SU-DHL-6 (cell line): Measurements from ENCODE around the gene DVL1.

Experiments used
- H2AFZ ChIP-seq: fragments of 200-600 bp; sonication (generic); 2 replicates; pipeline ENCODE4 v1.6.1; 2014; ENCODE audit warnings: low read depth, mild to moderate bottlenecking, moderate library complexity, mixed read lengths, antibody characterized with exemption, low read length; ENCODE audit not compliant: severe bottlenecking
- H3F3A ChIP-seq: fragments of 200-600 bp; shearing (Covaris generic); 2 replicates; pipeline ENCODE4 v1.6.0; 2016; ENCODE audit warnings: antibody characterized with exemption, mild to moderate bottlenecking; ENCODE audit not compliant: insufficient read depth
- H3K27ac ChIP-seq: fragments of 200-600 bp; sonication (generic); 2 replicates; pipeline ENCODE4 v1.5.1; 2016; ENCODE audit warnings: low read depth, mild to moderate bottlenecking, low read length, moderate library complexity, mixed read lengths
- H3K27me3 ChIP-seq: fragments of 200-600 bp; sonication (generic), shearing (Covaris generic); 2 replicates; pipeline ENCODE4 v1.6.0; 2014; ENCODE audit warnings: mild to moderate bottlenecking, low read length
- H3K36me3 ChIP-seq: fragments of 200-600 bp; sonication (generic); 2 replicates; pipeline ENCODE4 v1.6.1; 2014; ENCODE audit warnings: mild to moderate bottlenecking, low read length, mixed read lengths
- H3K4me2 ChIP-seq: fragments of 300-600, 200-600 bp; shearing (Covaris generic), sonication (generic); 2 replicates; pipeline ENCODE4 v1.6.0; 2014; ENCODE audit warnings: low read length, low read depth, mild to moderate bottlenecking; ENCODE audit not compliant: poor library complexity, severe bottlenecking
- H3K4me3 ChIP-seq: fragments of 200-600 bp; sonication (generic); 2 replicates; pipeline ENCODE4 v1.5.1; 2014; ENCODE audit warnings: antibody characterized with exemption, low read length, mild to moderate bottlenecking, mixed read lengths; ENCODE audit not compliant: insufficient read depth, poor library complexity, severe bottlenecking
- H3K79me2 ChIP-seq: fragments of 200-600 bp; sonication (generic); 2 replicates; pipeline ENCODE4 v1.6.1; 2014; ENCODE audit warnings: mild to moderate bottlenecking, low read length, moderate library complexity; ENCODE audit not compliant: insufficient read depth
- H3K9ac ChIP-seq: fragments of 200-600 bp; sonication (generic); 2 replicates; pipeline ENCODE4 v1.7.0; 2014; ENCODE audit warnings: mild to moderate bottlenecking, low read length
- H3K9me2 ChIP-seq: fragments of 200-600 bp; sonication (generic); replicated peaks from 2 replicates; pipeline ENCODE4 v1.6.1; 2014; ENCODE audit warnings: low read length; ENCODE audit not compliant: insufficient read depth
- H3K9me3 ChIP-seq: fragments of 200-600 bp; sonication (generic); 2 replicates; pipeline ENCODE4 v1.6.1; 2014; ENCODE audit warnings: low read length, mixed read lengths; ENCODE audit not compliant: insufficient read depth
- H4K20me1 ChIP-seq: fragments of 200-600 bp; sonication (generic); 2 replicates; pipeline ENCODE4 v1.6.1; 2014; ENCODE audit warnings: low read depth, mild to moderate bottlenecking, antibody characterized with exemption, low read length, moderate library complexity, mixed read lengths
- CTCF ChIP-seq: fragments of 200-600 bp; sonication (generic); IDR thresholded peaks from one replicate; pipeline ENCODE4 v1.5.1; 2017; ENCODE audit warnings: antibody characterized with exemption, mild to moderate bottlenecking, low read length, moderate library complexity; ENCODE audit not compliant: insufficient read depth, poor library complexity, severe bottlenecking
- EZH2phosphoT487 ChIP-seq: fragments of 200-600 bp; sonication (generic), shearing (Covaris generic); conservative IDR thresholded peaks from 2 replicates; pipeline ENCODE4 v1.6.1; 2018; ENCODE audit warnings: mild to moderate bottlenecking, antibody characterized with exemption, low read length, moderate library complexity, mixed read lengths

DVL1 gene

GRCh38 chr1:1331068-1331965, 17.9 kb downstream of the DVL1 start, which contains the start of gene TAS1R3:
TAS1R3 (plus strand) TSS chr1:1331280; CDS start chr1:1331346, 66 bp downstream.
- Histone ChIP-seq H3K27ac (no peak within 1 kb of the TSS), H3K4me2 (no peak within 1 kb of the TSS)

GRCh38 chr1:1330366-1331067, 18.7 kb downstream of the DVL1 start:
- H4K20me1 ChIP-seq, result no peaks in the 10 kb centered on the region
- H3K36me3 ChIP-seq, result no peaks in the 10 kb centered on the region
- H3K4me3 ChIP-seq, result no peak overlapping the region
- H3K9ac ChIP-seq, result no peak overlapping the region
- H3K79me2 ChIP-seq, result 0 out of 2 replicates have a peak, but pooled peaks cover under 1% of the 10 kb centered on the region
- no peak for TF ChIP-seq EZH2phosphoT487
- no peak for TF ChIP-seq CTCF
- no peaks in the 10 kb centered on the region for H3K27me3 ChIP-seq
- no peaks in the 10 kb centered on the region for H3K9me3 ChIP-seq
- no peak overlapping the region for H3K27ac ChIP-seq
- no peaks in the 10 kb centered on the region for H3K9me2 ChIP-seq
- H3F3A ChIP-seq, result no peaks in the 10 kb centered on the region
- no peak overlapping the region for H2AFZ ChIP-seq
- no peak overlapping the region for H3K4me2 ChIP-seq

More at GRCh38 chr1:1331068-1331965, 17.9 kb downstream of the DVL1 start, which contains the start of gene TAS1R3:
- Histone ChIP-seq H4K20me1 (no peaks in the 10 kb centered on the region), H3K9me2 (no peaks in the 10 kb centered on the region), H3K9me3 (no peaks in the 10 kb centered on the region), H2AFZ (no peak within 1 kb of the TSS), H3K36me3 (no peaks in the 10 kb centered on the region), H3K4me3 (no peak within 1 kb of the TSS), H3K27me3 (no peaks in the 10 kb centered on the region), H3F3A (no peaks in the 10 kb centered on the region), H3K79me2 (no peaks in the 10 kb centered on the region), H3K9ac (no peak within 1 kb of the TSS)
- no peak for TF ChIP-seq EZH2phosphoT487
- no peak for TF ChIP-seq CTCF

- no peak overlapping the region for H3K9ac ChIP-seq
- TF ChIP-seq EZH2phosphoT487, result no peak
- no peak for TF ChIP-seq CTCF
These were observed 19.7 kb downstream of the DVL1 start for GRCh38 chr1:1329304-1330210.

More at GRCh38 chr1:1329304-1330210, 19.7 kb downstream of the DVL1 start:
- no peaks in the 10 kb centered on the region; the same call in 1 of the 2 replicates for H3F3A ChIP-seq
- H4K20me1 ChIP-seq, result no peaks in the 10 kb centered on the region
- H3K9me3 ChIP-seq, result no peaks in the 10 kb centered on the region
- no peak overlapping the region for H3K4me3 ChIP-seq
- H3K27me3 ChIP-seq, result no peaks in the 10 kb centered on the region
- peaks cover 9% of the 10 kb centered on the region for H3K79me2 ChIP-seq
- H3K27ac ChIP-seq, result no peak overlapping the region
- H3K4me2 ChIP-seq, result no peak overlapping the region
- H3K36me3 ChIP-seq, result no peaks in the 10 kb centered on the region
- no peaks in the 10 kb centered on the region for H3K9me2 ChIP-seq
- H2AFZ ChIP-seq, result no peak overlapping the region
